Stimulated activated CD8-positive, alpha-beta memory T cell treated with anti-CD3 and anti-CD28 coated beads, Interleukin-2, amount 100 ng/mL, for 48 hours (primary cell): ENCODE measurements around the gene ETV4.
"Not testable (repeated sequence)": the region's sequence is repeated elsewhere in the genome, so short reads cannot be mapped to it uniquely, and the experiment has no call there.

Source experiments
- DNase-seq, 2 donors: peaks; one replicate each; pipeline ENCODE4 v3.0.0-alpha.2; 2020; ENCODE audit warnings: low read depth in 2 of 2

The ETV4 gene

DNA sequence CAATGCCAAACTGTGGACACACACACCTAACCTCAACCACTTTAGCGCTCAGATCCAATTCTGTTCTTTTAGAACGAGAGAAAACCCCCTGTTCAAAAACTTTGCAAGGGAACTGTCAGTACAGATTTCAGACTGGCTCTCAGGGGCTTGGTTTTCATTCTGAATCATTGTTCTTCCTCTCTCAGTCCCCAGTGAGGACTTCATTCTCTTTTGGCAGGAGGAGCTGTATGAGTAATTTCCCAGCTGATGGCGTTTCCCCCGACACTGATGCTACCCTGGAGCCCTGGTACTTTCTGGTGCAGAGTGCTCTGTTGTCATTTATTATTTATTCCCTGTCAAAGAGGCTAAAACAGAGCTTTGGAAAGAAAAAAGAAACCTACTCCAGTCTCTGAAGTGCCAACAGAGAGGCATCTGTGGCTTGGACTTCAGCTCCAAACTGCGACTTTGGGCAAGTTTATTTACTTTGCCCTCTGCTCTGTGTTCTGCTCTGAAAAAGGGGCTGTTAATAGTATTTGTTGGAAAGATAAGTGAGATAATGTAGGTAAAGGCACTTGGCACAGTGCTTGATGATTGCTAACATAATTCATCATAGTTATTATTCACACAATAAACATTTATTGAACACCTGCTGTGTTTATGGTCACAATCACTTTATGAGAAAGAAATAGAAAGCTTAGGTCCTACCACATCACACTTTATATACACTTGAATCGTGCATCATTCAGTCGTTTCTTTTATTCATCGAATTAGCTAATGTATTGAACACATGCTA is 28.3 kb downstream of the ETV4 start:
- no peak for DNase-seq

DNA sequence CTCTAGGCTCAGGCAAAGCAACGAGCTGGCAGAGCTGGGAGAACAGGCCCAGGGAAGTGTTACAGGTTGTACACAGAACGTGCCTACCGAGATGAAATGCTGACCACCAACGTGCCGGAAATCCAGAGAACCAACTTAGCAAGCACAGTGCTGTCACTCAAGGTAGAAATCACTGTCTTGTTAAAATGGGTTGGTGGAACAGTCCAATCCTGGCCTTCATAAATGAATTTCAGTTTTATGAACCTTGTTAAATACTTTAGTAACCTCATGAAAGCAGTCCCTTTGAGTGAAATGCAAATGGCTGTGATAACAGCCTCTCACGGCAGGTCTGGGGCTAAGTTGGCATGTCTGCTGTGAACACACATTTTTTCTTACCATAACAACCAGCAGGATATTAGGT is 29.0 kb downstream of the ETV4 start:
- no peak for DNase-seq

DNA sequence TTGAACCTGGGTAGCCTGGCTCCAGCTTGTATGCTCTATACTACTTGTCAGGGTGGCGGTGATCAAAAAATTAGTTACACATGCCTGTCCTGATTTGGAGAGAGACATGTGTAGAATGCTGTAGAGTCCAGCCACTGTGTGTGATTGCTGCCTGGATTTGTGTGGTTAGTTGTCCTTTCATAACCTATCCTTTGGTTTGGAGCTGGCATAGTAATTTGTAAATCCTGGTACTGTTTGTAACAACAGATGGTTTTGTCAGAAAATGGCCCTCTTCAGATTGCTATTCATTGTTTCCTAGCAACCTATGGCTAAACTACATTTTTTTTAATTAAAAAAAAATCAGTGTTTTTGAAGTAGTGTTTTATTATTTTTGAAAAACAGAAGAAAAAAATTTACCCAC is 30.5 kb downstream of the ETV4 start:
- DNase-seq = no peak

- DNase-seq = not testable (repeated sequence)
Measured at GRCh38 chr17:43511199-43511598, 34.9 kb downstream of the ETV4 start.

- not testable (repeated sequence) for DNase-seq
Measured at GRCh38 chr17:43509440-43509839, 36.7 kb downstream of the ETV4 start.

DNA sequence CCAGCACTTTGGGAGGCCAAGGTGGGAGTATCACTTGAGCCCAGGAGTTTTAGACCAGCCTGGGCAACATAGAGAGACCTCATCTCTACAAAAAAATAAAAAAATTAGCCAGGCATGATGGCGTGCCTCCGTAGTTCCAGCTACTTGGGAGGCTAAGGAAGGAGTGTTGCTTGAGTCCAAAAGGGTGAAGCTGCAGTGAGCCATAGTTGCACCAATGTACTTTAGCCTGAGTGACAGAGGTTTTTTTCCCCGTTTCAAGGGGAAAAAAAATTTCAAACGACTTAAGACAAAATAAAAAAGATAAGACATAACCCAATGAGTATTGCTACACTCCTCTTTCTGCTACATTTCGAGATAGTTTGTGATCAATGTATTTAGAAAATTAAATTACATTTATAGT is 55.5 kb downstream of the ETV4 start:
- no peak for DNase-seq

- peak; percentile 94 to 95 for DNase-seq
Measured at GRCh38 chr17:43483674-43484551, 62.2 kb downstream of the ETV4 start, which contains the start of gene DHX8. TSS of gene DHX8 (plus strand) at chr17:43483975. CDS start at chr17:43484038, 63 bp downstream.

DNA sequence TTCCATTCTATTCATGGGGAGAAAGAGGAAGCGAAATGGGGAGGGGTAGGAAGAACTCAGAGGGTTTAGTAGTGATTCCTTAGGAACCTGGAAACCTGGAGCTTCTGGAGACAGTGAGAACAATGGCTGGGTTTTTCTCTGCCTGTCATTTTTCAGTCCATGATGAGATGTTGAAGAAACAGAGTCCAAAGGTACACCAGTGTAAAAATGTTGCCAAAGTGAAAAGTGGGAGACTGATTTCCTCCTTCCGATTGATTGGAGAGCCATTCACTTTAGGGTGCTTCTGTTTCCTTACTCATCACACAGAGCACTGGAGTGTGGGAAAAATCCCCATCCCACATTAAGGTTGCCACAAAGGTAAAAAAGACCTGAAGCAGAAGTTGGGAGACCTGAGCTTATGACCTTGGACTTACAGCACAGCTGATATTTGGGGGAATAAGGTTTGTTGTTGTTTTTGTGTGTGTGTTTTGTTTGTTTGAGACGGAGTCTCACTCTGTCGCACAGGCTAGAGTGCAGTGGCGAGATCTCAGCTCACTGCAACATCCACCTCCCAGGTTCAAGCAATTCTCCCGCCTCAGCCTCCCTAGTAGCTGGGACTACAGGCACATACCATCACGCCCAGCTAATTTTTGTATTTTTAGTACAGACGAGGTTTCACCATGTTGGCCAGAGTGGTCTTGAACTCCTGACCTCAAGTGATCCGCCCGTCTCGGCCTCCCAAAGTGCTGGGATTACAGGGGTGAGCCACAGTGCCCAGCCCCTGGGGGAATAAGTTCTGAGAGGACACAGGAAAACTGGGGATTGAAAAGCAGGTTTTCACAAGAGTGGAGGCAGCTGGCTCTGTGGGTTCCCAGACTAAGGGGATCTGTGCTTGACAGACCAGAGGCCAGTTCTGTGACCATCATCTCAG is 63.8 kb downstream of the ETV4 start:
- DNase-seq = no peak

- no peak for DNase-seq
Measured at GRCh38 chr17:43479948-43480347, 66.2 kb downstream of the ETV4 start.
